HG02798 (cell line): ENCODE measurements around the gene SUPT4H1.
"Not testable (repeated sequence)": the region's sequence is repeated elsewhere in the genome, so short reads cannot be mapped to it uniquely, and the experiment has no call there.

Source experiments
- ATAC-seq: cut with Tn5 transposase; IDR thresholded peaks from one replicate; pipeline ENCODE4 v1.9.1; 2021; ENCODE audit warnings: mild to moderate bottlenecking; ENCODE audit not compliant: unreplicated experiment, poor library complexity

SUPT4H1 gene

DNA sequence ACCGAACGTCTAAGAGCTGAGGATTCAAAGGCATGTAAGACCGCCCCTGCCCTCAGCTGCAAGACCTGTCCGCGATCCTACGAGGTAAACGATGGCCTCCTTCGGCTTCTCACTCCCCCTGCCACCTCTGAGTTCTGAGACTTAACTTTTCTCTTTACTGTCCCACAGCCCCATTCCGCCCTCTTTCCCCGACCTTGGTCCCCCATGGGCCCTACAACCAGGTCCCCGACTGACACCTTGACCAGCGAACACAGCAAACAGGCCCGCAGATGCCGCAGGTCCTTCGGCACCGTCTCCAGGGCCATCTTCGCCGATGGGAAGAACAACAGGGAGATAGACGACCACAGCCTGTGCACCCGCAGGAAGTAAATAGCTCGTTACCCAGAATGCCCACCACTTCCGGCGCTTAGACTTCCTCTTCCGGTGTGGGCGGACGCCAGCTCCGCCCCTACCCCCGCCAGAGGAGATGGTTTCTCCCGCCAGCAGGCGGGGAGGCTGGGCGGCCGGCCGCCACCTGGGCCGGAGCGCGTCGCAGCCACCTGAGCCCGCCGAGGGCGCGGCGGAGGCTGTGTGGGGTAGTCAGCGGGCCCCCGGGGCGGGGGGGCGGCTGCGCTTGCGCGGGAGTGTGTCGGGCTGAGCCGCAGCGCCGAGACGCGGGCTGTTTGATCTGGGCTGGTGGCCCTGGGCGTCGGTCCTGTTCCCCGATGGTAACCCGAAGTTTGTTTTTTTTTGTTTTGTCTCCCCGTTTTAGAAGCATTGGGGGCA lies at the start of gene SUPT4H1:
Gene SUPT4H1 (minus strand): TSS at position 371 of the 765 bp plus-strand sequence. CDS start 66 bp downstream, at position 305.
- ATAC-seq: peak; percentile 97

DNA sequence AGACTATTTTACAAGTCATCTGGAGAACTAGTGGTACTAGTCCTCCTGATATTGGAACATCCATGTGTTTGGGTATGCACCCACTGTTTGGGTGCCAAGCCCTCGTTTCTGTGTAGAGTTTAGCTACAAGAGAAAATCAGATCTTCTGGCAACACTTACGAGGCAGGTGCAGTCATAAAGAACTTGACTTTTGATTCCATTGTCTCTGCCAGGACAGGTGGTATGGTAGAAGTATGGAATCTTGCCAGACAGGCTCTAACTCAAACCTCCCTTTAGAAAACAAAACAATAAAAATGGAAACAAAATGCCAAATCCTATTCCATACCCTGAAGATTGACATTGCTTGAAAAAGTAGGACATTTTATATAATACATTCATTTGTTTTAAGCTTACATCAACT lies 49.3 kb upstream of the SUPT4H1 start:
- ATAC-seq: no peak

DNA sequence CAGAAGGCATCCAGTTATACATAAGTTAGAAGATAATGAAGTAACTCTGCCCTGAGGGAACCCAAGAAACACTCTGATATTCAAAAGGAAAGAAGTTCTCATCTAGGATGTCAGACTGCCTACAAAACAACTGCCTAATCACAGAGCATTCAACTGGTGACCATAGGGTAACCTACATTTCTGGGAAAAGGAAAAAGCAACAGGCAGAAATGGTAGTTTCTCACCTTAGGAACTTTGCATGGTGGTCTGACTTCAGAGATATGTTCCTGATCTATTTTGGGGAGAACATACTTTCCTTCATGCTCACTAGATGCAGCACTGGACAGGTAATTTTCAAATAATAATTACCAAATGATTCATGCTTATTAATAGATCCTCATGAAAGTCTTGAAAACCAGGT lies 48.8 kb upstream of the SUPT4H1 start:
- ATAC-seq: no peak

DNA sequence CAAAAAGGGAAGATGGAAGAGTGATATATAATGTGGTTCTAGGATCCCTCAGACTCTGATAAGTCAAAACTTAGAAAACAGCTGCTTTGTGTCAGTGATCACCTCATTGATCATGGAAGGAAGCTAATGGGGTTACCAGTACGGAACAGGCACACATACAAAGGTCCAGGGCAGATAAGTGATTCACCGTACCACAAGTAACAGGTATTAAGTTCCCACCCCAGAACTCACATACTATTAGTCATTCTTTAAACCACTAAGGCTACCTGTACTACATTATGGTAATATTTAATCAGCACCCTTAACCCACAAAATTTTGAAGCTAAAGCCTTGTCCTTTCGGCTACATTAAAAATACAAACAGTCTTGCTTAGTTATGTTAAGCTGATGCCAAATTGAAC lies 48.0 kb upstream of the SUPT4H1 start:
- no peak for ATAC-seq

DNA sequence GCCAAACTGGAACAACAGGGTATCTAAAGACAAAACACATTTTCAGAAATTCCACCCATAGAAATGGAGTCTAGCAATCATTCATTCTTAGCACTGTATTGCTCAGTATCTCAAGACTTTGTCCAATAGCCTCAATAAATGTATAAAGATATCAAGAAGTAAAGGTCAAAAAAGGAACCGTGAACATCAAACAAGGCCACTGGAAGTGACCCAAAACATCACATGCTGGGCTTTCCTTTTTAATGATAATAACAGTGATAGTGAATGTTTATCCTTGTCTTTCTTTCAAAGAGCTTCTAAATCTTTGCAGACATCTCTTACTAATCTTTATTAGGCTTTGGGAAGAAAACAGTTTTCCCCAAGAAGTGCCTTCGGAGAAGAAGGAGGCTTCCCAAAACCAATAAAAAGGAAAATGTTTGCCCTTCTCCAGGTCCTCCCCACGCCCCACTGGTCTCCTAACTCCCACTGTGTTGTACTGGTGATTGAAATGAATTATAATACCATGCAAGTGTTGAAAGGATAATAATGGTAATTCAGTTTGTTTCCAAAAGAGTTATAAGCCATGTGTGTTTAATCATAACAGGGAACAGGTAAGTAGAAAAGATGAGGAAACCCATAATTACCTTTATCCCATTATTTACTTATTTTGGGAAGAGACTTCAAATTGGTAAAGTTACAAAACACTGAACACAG lies 46.7 kb upstream of the SUPT4H1 start:
- no peak for ATAC-seq

DNA sequence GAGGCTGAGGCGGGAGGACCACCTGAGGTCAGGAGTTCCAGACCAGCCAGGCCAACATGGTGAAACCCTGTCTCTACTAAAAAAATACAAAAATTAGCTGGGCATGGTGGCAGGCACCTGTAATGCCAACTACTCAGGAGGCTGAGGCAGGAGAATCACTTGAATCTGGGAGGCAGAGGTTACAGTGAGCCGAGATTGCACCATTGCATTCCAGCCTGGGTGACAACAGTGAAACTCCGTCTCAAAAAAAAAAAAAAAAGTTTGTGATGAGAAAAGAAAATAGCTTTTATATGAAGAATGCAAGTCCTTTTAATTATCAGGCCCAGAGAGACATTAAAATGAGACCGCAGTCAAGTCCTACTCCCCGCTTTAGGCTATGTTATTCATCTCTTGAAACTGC lies 45.4 kb upstream of the SUPT4H1 start:
- ATAC-seq: not testable (repeated sequence)

DNA sequence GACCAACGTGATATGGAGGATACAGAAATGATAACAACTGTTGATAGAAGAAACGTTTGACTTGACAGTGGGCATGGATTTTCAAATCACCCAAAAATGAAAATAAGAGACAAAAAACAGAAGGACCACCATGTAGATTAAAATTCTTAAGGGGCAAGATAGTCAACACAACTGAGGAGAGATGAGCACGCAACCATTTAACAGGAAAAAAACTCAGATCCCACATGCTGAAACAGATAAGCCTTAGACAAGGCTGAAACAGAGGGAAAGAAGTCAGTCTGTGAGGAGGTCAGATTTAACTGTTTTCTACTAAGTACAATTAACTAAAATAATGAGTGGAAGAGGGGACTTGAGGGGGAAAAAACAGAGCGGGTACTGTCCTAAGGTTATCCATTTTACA lies 44.2 kb upstream of the SUPT4H1 start:
- no peak for ATAC-seq

DNA sequence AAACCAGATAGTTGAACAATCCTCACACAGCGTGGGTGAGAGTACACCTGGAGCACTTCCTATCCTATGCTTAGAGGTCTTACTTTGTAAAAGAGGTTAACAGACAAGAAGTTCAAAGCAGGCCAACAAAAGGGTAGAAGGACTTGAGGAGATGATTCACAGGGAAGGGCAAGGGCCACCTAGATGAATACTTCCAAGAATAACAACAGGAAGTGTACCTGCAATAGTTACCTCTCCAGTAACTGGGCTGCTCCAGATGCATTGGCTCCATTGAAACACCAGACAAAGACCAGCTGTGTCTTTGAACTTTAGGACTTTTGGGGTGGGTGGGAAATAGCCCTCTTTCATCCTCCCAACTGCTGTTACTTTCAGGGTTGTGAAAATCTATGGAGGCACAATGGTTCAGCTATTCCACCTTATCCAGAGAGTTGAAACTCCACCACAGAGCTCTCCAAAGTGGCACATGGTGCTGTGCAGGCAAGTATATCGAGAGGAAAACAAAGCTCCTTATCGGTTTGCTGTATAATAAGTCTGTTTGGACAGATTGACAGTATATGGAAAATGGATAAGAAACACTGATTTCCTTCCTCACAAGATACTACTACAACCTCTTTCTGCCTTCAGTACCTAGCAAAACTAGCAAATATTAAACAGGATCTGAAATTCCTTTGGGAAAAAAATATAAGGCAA lies 42.7 kb upstream of the SUPT4H1 start:
- ATAC-seq: no peak

DNA sequence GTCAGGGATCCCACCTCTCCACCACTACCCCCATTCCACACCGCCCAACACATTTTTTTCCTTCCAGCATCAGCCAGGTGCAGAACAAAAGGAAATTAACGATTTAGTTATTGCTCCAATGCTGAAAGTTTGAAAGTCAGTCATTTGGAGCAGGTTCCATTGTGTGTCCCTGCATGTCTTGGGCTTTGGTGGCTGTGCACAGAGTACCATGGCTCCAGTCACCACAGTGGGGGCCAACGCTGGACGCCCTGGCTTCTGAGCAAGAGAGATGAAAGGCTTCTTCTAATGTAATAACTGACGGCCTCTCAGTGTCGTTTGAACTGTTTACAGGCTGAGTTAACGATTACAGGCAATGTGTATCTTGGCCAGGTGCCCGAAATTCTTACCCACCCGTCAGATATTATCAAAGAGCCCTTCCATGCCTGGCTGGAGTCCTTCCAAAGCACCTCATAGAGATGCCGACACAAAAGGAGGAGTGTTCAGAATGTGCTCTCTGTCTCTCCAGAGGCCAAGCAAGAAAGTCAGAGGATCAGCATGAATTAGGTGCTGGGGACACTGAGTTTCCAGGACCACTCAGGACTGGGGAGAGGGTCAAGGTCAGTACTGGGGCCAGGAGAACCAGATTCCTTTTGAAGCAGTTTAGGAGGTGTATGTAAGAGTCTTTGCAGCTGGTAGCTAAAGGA lies 39.4 kb upstream of the SUPT4H1 start:
- no peak for ATAC-seq

DNA sequence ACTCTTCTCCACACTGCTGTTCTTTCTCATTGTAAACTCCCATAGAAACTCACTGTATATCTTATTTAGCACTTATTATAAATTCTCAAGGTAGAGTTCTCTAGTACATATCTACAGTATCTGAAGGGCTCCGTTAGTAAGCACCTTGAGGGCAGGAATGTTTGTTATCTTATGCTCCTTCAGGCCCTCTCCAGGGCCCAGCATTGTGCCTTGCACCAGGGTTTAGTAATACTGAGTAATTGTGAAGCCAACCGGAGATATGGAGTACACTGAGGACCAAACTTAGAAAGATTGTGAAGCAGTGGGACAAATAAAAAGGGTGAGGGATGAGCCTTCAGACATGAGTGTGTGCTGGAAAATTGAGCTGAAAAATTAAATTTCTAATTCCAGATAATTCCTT lies 38.9 kb upstream of the SUPT4H1 start:
- no peak for ATAC-seq

DNA sequence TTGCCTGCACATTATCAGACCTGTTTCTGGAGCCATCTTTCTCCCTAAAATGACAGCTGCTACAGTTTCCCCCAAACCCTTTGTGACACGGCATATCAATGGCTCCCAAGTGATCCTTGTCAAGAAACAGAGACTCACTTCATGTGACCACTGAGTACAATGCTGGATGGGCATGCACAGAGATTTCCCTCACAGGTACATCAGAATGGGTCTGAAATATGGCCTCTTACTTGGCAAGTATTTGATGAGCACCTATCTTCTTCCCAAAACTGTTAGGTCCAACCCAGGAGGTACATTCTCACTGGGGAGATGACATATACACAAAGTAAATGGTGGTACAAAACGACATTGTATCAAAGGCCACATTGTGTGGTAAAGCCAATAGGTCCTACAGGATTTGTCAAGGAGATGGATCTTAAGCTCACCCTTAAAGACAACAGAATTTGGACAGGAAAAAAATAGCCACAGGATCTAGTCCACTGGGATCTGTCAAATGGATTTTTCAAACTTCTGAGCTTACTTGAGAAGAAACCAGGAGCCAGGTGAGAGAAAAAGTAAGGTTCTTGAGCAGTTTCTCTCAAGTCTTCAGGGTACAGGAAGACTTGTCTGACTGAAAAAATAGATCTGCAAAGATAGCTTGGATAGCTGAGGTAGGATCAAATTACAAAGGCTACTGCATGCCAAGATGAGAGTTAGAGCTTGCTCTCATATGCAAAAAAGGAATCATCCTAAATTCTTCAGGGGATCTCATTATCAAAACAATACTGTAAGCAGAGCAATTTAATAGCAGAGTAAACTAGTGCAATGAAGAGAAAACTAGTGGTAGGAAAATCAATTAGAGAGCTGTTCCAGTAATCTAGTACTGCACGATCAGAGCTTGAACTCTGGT lies 36.5 kb upstream of the SUPT4H1 start:
- no peak for ATAC-seq

DNA sequence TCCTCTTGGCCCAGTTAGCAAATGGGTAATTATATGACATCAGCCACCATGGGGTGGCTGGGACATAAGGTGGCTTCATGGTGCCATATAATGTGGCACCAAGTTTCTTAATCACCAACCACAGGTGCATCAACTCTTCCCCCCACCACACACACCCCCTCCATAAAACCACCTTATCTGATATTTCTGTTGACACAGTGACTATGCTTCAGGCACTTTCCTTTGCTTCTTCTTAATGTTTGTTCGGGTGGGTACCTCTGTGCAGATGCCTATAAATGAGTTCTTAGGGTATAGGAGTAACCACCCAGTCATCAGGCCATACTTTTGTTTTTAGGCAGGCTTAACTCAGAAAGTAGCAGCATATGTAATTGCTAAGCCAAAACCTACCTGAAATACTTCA lies 35.8 kb upstream of the SUPT4H1 start:
- ATAC-seq: no peak

DNA sequence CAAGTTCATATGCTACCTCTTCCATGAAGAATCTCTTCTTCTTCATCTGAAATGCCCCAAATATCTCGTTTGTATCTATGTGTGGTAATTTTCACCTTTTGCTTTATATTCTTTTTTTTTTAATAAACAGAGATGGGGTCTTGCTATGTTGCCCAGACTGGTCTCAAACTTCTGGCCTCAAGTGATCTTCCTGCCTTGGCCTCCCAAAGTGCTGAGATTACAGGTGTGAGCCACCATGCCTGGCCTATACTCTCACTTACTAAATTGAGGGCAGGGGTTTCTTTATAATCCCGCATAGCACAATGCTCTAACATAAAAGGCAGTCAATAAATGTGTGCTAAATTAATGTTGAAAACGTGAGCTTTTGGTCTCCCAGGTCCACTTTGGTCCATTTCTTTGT lies 34.7 kb upstream of the SUPT4H1 start:
- ATAC-seq: no peak

DNA sequence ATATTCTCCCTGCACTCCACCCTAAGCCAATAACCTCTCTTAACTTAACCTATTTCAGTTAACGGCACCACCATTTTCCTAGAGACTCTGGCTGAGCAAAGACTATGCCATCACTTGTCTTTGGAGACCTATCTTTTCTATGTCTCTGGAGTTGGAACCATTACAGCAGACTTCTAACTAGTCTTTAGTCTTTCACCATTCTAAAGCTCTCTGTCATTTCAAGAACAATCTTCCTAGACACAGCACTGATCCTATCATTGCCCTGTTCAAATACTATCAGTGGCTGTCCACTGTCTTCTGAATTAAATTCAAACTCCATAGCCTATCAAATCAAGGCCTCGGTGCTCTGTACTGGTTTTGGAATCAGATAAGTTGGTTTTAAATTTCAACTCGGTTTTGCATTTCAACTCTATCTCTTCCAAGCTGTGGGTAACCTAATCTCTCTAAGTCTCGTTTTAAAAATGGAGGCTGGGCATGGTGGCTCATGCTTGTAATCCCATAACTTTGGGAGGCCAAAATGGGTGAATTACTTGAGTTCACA lies 33.4 kb upstream of the SUPT4H1 start:
- no peak for ATAC-seq

DNA sequence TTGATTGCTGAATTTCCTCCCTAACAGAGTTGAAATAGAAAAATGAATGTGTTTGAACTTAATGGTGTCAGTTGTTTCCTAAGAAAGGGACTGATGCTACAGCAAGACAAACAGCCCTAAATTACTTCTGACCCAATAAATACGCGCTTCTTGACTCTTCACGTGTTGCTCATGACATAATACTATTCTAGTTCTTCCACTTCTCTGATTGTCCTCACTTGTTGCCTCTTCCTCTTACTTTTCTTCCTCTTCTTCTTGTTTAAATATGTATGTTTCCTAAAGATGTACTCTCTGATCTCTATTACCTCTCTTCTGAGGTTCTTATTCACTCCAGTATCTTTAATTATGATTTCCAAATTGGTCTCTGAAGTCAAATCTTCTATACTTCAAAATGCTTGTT lies 32.9 kb upstream of the SUPT4H1 start:
- ATAC-seq: no peak

DNA sequence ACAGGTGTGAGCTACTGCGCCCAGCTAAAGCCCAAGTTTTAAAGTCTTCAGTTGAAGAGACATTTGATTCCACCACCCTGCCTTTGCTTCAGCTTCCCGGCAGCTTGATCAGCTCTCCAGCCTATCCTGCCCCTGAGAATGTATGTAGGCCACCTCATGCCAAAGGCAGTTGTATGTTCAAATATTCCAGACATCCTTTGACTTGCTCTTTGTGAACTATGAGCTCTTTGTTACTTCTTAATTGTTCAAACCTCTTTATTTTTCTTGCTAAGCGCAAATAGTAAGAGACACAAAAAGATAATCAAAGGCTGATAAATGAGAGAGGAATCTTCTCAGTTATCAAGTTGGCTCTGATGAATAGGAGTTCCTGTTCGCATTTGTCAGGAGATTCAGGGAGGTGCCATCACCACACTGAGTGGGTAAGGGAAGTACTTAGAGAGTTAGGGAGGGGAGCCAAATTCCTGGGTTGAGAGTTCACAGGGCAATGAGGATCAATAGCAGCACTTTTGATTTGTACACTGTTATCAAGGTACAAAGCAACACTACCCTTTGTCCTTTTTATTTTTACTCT lies 32.0 kb upstream of the SUPT4H1 start:
- ATAC-seq: no peak

DNA sequence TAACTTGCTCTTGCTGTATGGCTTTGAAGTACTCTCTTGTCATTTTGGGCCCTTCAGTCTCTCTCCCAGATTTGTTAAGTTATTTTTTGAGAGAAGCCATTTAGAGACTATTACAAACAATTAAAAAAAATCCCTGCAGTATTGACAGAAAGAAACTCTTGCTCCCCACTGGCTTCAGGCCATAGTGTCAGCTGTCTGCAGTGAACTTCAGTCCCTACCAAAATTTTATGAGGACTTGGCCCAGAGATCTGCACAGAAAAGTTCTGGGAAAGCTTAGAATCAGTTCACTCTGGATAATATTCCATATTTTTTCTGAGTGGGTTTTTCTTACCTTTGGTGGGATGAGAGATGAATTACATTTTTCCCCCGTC lies 30.9 kb upstream of the SUPT4H1 start:
- ATAC-seq: no peak

DNA sequence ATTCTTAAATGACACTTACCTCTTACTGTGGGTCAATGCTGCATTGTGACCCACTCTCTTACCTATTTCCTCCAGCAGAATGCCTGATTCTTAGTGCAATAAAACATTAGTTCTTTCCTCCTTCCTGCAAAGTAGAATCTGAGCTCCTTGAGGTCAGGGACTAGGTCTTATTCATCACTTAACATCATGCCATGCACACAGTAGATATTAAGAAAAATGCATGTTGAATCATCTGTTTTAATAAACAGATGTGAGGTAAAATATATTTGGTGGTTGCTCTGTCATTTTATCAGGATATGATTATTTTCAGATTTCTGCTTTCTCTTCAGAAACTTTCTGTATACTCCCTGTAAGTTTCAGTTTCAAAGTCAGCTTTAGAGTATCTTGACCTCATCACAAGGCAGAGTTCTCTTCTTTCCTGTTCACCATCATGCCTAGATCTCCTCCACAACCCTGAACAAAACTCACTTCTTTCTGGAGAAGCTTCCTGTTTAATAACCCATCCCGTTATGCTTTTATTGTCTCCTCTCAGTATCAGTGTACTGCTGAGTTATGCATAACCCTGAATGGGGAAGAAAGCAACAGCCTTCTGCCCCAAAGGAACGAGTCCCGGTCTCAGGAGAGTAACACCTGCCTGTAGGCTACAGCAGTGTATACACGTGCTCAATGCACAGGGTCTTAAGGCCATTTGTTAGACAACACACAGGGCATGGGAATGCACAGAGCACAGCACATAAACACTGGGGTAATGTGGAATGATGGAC lies 30.3 kb upstream of the SUPT4H1 start:
- no peak for ATAC-seq
